H1 (cell line): ENCODE data around the gene NXPH2. TPM values are rescaled to one million over a fixed set of nuclear protein-coding genes. Genes with fewer than 3 reads are reported as not detected.

ENCODE experiments used
- ASH2L ChIP-seq: fragments of 200-600, 300-600 bp; sonication (generic); IDR thresholded peaks from one replicate; pipeline ENCODE4 v1.7.1; 2017; ENCODE audit warnings: low read length
- BACH1 ChIP-seq: IDR thresholded peaks from 2 replicates; pipeline ENCODE4 v1.6.1; 2012; ENCODE audit warnings: low read length, improper control_type of control experiment
- CHD7 ChIP-seq: fragments of 300-600 bp; sonication (generic); IDR thresholded peaks from 2 replicates; pipeline ENCODE4 v1.7.1; 2012; ENCODE audit warnings: low read length, moderate library complexity, mild to moderate bottlenecking, inconsistent platforms; ENCODE audit not compliant: insufficient replicate concordance
- HDAC6 ChIP-seq: IDR thresholded peaks from one replicate; pipeline ENCODE4 v1.7.1; 2012; ENCODE audit warnings: low read depth, mild to moderate bottlenecking, inconsistent platforms, low read length, moderate library complexity
- JUND ChIP-seq: IDR thresholded peaks from 2 replicates; pipeline ENCODE4 v1.6.1; 2011; ENCODE audit warnings: mild to moderate bottlenecking, improper control_type of control experiment, low read length
- KDM1A ChIP-seq: fragments of 200-600, 300-600 bp; sonication (generic); IDR thresholded peaks from 2 replicates; pipeline ENCODE4 v1.7.1; 2016; ENCODE audit warnings: mild to moderate bottlenecking, low read length, borderline replicate concordance
- MAFK ChIP-seq: IDR thresholded peaks from 2 replicates; pipeline ENCODE4 v1.6.1; 2012; ENCODE audit warnings: low read depth, mild to moderate bottlenecking, improper control_type of control experiment, low read length
- POU5F1 ChIP-seq: IDR thresholded peaks from 2 replicates; pipeline ENCODE4 v1.6.1; 2011; ENCODE audit warnings: low read depth, mild to moderate bottlenecking, low read length, moderate library complexity
- RFX5 ChIP-seq: IDR thresholded peaks from 2 replicates; pipeline ENCODE4 v1.6.1; 2011; ENCODE audit warnings: low read depth, low read length, improper control_type of control experiment, borderline replicate concordance
- TEAD4 ChIP-seq: IDR thresholded peaks from 2 replicates; pipeline ENCODE4 v1.6.1; 2012; ENCODE audit warnings: low read depth, low read length, inconsistent platforms, mixed read lengths
- polyA plus RNA-seq, 7 experiments: library from polyadenylated mRNA; depleted of rRNA in 3 of 7; stranded (reverse) in 5 of 7; unstranded in 2 of 7; fragments of >200 nt in 5 of 7; fragments of 200-250 nt in 2 of 7; gene quantifications; 1 replicate in 5 of 7; 2 replicates in 1 of 7; 4 replicates in 1 of 7; pipeline versions ENCODE4 v1.2.1 to v1.2.3, GENCODE V29; 2011 to 2013; ENCODE audit warnings: missing spikeins in 2 of 7, mixed read lengths in 2 of 7
- total RNA-seq: library from RNA; stranded (reverse); fragmentation: NEBNext Ultra II Directional; extraction: Animal tissue kit (Norgen Biotek cat#: 25700); gene quantifications from 2 replicates; pipeline ENCODE4 v1.2.1, GENCODE V29; 2021
- TF ChIP-seq, protein P1 (sequence below): IDR thresholded peaks from 2 replicates; pipeline ENCODE4 v1.6.1; 2011; ENCODE audit warnings: low read length, improper control_type of control experiment

NXPH2 gene
- total and polyA plus RNA-seq, 2 of the 8 experiments (the other 6 are each of a cell fraction or from before 2014, with no cell fraction given): 1.9 to 6.9 TPM

DNA sequence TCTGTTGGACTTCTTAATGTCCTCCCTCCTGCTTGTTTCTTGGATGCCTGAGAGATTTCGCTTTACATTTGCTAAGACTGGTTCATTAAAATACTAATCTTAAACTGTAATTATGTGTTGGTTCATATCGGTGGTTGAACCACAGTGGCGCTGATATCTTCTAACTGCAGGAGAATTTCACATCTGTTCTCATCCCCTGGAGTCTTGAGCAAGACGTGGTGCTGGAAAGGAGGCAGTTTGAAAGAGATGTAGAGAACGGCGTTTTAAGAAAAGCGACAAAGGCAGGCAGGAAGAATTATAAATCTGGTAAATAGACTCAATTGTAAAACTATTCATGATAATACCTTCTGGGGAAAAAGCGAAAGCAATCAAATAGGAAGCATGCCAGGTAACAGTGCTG is 79.5 kb downstream of the NXPH2 start (continued):
- TF ChIP-seq CHD7 (no peak), POU5F1 (no peak), TEAD4 (no peak), HDAC6 (no peak), MAFK (no peak), ASH2L (no peak), JUND (no peak), KDM1A (no peak), BACH1 (no peak), RFX5 (no peak)
- TF ChIP-seq, protein P1, sequence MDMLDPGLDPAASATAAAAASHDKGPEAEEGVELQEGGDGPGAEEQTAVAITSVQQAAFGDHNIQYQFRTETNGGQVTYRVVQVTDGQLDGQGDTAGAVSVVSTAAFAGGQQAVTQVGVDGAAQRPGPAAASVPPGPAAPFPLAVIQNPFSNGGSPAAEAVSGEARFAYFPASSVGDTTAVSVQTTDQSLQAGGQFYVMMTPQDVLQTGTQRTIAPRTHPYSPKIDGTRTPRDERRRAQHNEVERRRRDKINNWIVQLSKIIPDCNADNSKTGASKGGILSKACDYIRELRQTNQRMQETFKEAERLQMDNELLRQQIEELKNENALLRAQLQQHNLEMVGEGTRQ: no peak
